Sigmoid colon (tissue), 4 donors: Measurements from ENCODE around the gene PLOD1.

Source experiments
- EP300 ChIP-seq, 4 donors: sonication (generic); formaldehyde crosslinking; IDR thresholded peaks; one replicate each; pipeline ENCODE4 v1.6.1; 2017; ENCODE audit warnings: antibody characterized with exemption in 4 of 4
- POLR2A ChIP-seq, 2 donors: fragments of 450-650 bp; IDR thresholded peaks; one replicate each; pipeline ENCODE4 v1.6.1; 2016; ENCODE audit warnings: antibody characterized with exemption in 2 of 2, mild to moderate bottlenecking in 2 of 2, moderate library complexity in 2 of 2
- POLR2AphosphoS5 ChIP-seq, 4 donors: sonication (generic); formaldehyde crosslinking; IDR thresholded peaks; one replicate each; pipeline ENCODE4 v1.6.1; 2017; ENCODE audit warnings: antibody characterized with exemption in 4 of 4
- TF ChIP-seq, protein P1 (sequence below), 4 experiments: fragments of 450-650 bp in 3 of 4; fragments of 200-600 bp in 1 of 4; IDR thresholded peaks; one replicate each; pipeline ENCODE4 v1.5.1; 2016 to 2019; ENCODE audit warnings: antibody characterized with exemption in 4 of 4, mild to moderate bottlenecking in 3 of 4, moderate library complexity in 2 of 4

DNA sequence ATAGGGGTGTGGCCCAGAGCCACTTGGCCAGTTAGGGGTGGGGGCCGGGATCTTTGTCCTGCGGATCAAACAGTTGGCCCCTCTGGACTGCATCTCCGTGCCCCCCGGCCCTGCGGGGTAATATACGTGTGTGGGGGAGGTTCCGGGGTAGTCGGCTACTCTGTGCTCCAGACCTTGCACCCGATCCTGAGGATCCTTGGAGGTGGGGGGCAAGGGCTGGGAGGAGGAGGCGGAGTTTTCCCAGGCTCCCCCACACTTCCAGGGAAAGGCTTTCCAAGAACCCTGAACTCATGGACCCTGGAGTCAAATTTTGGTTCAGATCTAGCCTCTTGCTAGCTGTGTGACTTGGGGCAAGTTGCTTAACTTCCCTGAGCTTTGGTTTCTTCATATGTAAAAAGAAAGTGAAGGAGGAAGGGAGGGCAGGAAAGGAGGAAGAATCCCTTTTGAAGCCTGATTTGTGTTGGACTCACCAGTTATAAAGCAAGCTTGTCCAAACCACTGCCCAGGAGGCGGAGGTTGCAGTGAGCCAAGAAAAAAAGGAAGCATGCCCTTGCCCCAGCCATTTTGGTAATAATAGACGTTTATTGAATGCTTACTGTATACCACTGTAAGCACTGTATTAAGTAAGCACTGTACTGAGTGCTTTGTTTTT, 85.5 kb downstream of the PLOD1 start:
- TF ChIP-seq, protein P1, sequence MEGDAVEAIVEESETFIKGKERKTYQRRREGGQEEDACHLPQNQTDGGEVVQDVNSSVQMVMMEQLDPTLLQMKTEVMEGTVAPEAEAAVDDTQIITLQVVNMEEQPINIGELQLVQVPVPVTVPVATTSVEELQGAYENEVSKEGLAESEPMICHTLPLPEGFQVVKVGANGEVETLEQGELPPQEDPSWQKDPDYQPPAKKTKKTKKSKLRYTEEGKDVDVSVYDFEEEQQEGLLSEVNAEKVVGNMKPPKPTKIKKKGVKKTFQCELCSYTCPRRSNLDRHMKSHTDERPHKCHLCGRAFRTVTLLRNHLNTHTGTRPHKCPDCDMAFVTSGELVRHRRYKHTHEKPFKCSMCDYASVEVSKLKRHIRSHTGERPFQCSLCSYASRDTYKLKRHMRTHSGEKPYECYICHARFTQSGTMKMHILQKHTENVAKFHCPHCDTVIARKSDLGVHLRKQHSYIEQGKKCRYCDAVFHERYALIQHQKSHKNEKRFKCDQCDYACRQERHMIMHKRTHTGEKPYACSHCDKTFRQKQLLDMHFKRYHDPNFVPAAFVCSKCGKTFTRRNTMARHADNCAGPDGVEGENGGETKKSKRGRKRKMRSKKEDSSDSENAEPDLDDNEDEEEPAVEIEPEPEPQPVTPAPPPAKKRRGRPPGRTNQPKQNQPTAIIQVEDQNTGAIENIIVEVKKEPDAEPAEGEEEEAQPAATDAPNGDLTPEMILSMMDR (IDR thresholded peaks at IDR 0.05), result no peak
- no peak for TF ChIP-seq EP300 (IDR thresholded peaks at IDR 0.05)
- no peak for TF ChIP-seq POLR2A (IDR thresholded peaks at IDR 0.05)
- no peak for TF ChIP-seq POLR2AphosphoS5 (IDR thresholded peaks at IDR 0.05)
